ENCODE measurements around the gene FBXL7. TPM values are rescaled to one million over a fixed set of nuclear protein-coding genes. Genes with fewer than 3 reads are reported as not detected.

The FBXL7 gene
- polyA plus RNA-seq, 1 donor (not counting 4 experiments of a cell fraction or from before 2014, with no cell fraction given), result 0.22 TPM

DNA sequence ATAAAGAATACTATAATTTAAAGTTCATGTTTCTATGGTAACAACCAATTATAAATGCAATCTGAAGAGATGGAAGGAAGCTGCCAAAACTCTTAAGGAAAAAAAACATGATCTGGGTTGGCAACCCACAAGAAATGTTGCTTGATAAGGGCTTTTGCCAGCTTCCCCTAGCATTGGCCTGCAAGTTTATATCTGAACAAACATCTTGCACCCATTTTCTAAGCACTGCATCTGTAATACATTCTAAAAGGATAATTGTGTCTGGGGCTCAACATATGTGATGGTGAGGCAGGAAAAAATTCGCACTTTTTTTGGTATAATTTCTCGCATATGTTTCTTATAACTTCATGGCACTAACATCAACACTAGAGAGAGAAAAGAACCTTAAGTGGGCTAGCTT lies 276.4 kb downstream of the FBXL7 start:
- H3K27me3 ChIP-seq (ENCODE audit: control insufficient read depth, extremely low read depth, insufficient read depth, low read length), result no peaks in the 10 kb centered on the region
- H3K79me2 ChIP-seq (ENCODE audit: control insufficient read depth, insufficient read depth, low read length), result no peaks in the 10 kb centered on the region
- no peak overlapping the region for H3K9ac ChIP-seq (ENCODE audit: control insufficient read depth, extremely low read depth, insufficient read depth, low read length)
- H3K36me3 ChIP-seq (ENCODE audit: control insufficient read depth in 2 of 2, extremely low read depth in 1 of 2, insufficient read depth in 2 of 2, low read length in 2 of 2), result no peaks in the 10 kb centered on the region
- no peak for DNase-seq (ENCODE audit: low read depth, low spot score)
- H3K9me3 ChIP-seq (ENCODE audit: control insufficient read depth, low read depth, low read length), result no peaks in the 10 kb centered on the region
- no peak overlapping the region for H3K27ac ChIP-seq (ENCODE audit: control insufficient read depth, insufficient read depth, low read length)
- no peaks in the 10 kb centered on the region for H4K20me1 ChIP-seq (ENCODE audit: control insufficient read depth, extremely low read depth, insufficient read depth, low read length)
- dilution Hi-C loops (cut with MboI; ENCODE audit: extremely low pct_ligation_motif_present, low sequenced_read_pairs), result no loop called here
- H3K9me1 ChIP-seq (ENCODE audit: control insufficient read depth, extremely low read depth, insufficient read depth, low read length), result no peaks in the 10 kb centered on the region
- no peak overlapping the region for H3K4me3 ChIP-seq (ENCODE audit: control insufficient read depth in 2 of 3, extremely low read depth in 1 of 3, insufficient read depth in 2 of 3, low read depth in 1 of 3, low read length in 3 of 3)
- FAIRE-seq, result no peak
- no peak for TF ChIP-seq EZH2 (IDR thresholded peaks at IDR 0.05; ENCODE audit: low read length)
- TF ChIP-seq CTCF (optimal IDR thresholded peaks at IDR 0.05 in 1 of 3, IDR thresholded peaks at IDR 0.05 in 1 of 3, conservative IDR thresholded peaks at IDR 0.05 in 1 of 3; ENCODE audit: extremely low read depth in 1 of 3, insufficient read depth in 2 of 3, low read length in 3 of 3), result no peak
- H3K4me2 ChIP-seq (ENCODE audit: control insufficient read depth, extremely low read depth, insufficient read depth, low read depth, low read length), result no peak overlapping the region
- no peaks in the 10 kb centered on the region for H3K4me1 ChIP-seq (ENCODE audit: control insufficient read depth, extremely low read depth, insufficient read depth, low read length)
- no peak overlapping the region for H2AFZ ChIP-seq (ENCODE audit: control insufficient read depth, low read length)

DNA sequence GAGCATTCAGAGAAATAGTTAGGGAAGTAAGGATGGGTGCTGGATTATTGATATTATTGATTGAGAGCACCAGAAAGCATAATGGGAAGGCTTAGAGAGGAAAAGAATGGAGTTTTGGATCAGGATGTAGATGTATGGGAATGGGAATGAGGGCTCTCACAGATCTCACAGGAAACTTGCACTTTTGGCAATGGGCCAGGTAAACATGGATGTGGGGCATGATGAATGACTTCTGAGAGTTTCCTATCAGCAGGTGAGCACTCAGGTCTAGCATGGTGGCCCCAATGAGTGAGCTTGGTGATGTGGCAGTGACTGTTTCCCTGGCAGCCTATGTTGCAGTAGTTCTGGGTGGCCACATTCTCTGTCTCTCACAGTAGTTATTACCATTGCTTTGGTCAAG lies 283.8 kb downstream of the FBXL7 start:
- Histone ChIP-seq H3K36me3 (ENCODE audit: control insufficient read depth in 2 of 2, extremely low read depth in 1 of 2, insufficient read depth in 2 of 2, low read length in 2 of 2) (no peaks in the 10 kb centered on the region), H3K79me2 (ENCODE audit: control insufficient read depth, insufficient read depth, low read length) (no peaks in the 10 kb centered on the region), H4K20me1 (ENCODE audit: control insufficient read depth, extremely low read depth, insufficient read depth, low read length) (no peaks in the 10 kb centered on the region), H2AFZ (ENCODE audit: control insufficient read depth, low read length) (no peak overlapping the region), H3K9me3 (ENCODE audit: control insufficient read depth, low read depth, low read length) (no peaks in the 10 kb centered on the region), H3K27ac (ENCODE audit: control insufficient read depth, insufficient read depth, low read length) (no peak overlapping the region), H3K4me2 (ENCODE audit: control insufficient read depth, extremely low read depth, insufficient read depth, low read depth, low read length) (no peak overlapping the region), H3K4me3 (ENCODE audit: control insufficient read depth in 2 of 3, extremely low read depth in 1 of 3, insufficient read depth in 2 of 3, low read depth in 1 of 3, low read length in 3 of 3) (no peak overlapping the region), H3K27me3 (ENCODE audit: control insufficient read depth, extremely low read depth, insufficient read depth, low read length) (no peaks in the 10 kb centered on the region), H3K9ac (ENCODE audit: control insufficient read depth, extremely low read depth, insufficient read depth, low read length) (no peak overlapping the region), H3K9me1 (ENCODE audit: control insufficient read depth, extremely low read depth, insufficient read depth, low read length) (no peaks in the 10 kb centered on the region), H3K4me1 (ENCODE audit: control insufficient read depth, extremely low read depth, insufficient read depth, low read length) (no peaks in the 10 kb centered on the region)
- FAIRE-seq (no peak), DNase-seq (ENCODE audit: low read depth, low spot score) (no peak)
- dilution Hi-C loops (cut with MboI; ENCODE audit: extremely low pct_ligation_motif_present, low sequenced_read_pairs), result no loop called here
- TF ChIP-seq CTCF (optimal IDR thresholded peaks at IDR 0.05 in 1 of 3, IDR thresholded peaks at IDR 0.05 in 1 of 3, conservative IDR thresholded peaks at IDR 0.05 in 1 of 3; ENCODE audit: extremely low read depth in 1 of 3, insufficient read depth in 2 of 3, low read length in 3 of 3), result no peak
- TF ChIP-seq EZH2 (IDR thresholded peaks at IDR 0.05; ENCODE audit: low read length), result no peak
